Caco-2 (cell line): ENCODE data around the gene CENPU. TPM values are rescaled to one million over a fixed set of nuclear protein-coding genes. Genes with fewer than 3 reads are reported as not detected.

ENCODE experiments used
- BruUV-seq: library from RNA; stranded (reverse); fragments of 400-500 nt; replicated peaks from 2 replicates; lab custom pipeline; 2021; lab: Mats Ljungman, UMichigan
- CTCF ChIA-PET: fragments of 300-600 bp; sonication (Branson Sonifier 250); formaldehyde crosslinking; loops from one replicate; lab custom pipeline; 2022; ENCODE audit warnings: antibody characterized with exemption; lab: Charles Lee
- POLR2A ChIA-PET: fragments of 300-600 bp; sonication (Branson Sonifier 250); formaldehyde crosslinking; loops from one replicate; lab custom pipeline; 2022; ENCODE audit warnings: antibody characterized with exemption; lab: Charles Lee
- DNase-seq, 2 experiments: peaks; one replicate each; pipeline versions ENCODE4 v3.0.0 to v3.0.0-alpha.2; 2020 to 2022
- H3K27me3 ChIP-seq: replicated peaks from 2 replicates; pipeline ENCODE4 v1.6.0; 2011; ENCODE audit warnings: low read length; ENCODE audit not compliant: control insufficient read depth, insufficient read depth
- H3K36me3 ChIP-seq: 2 replicates; pipeline ENCODE4 v1.5.1; 2011; ENCODE audit warnings: low read length; ENCODE audit not compliant: control insufficient read depth, insufficient read depth
- H3K4me1 ChIP-seq: fragments of 250-450 bp; sonication (Bioruptor Pico); 2 replicates; pipeline ENCODE4 v1.5.1; 2020; ENCODE audit warnings: mild to moderate bottlenecking
- H3K4me3 ChIP-seq: 2 replicates; pipeline ENCODE4 v1.5.1; 2011; ENCODE audit warnings: low read depth, mild to moderate bottlenecking, control low read depth, low read length
- H3K9me3 ChIP-seq: fragments of 250-450 bp; sonication (Bioruptor Pico); 2 replicates; pipeline ENCODE4 v1.5.1; 2020; ENCODE audit warnings: mild to moderate bottlenecking, moderate library complexity
- H3K27ac Mint-ChIP-seq: one replicate; pipeline ENCODE4 v1.8.0; 2022; ENCODE audit warnings: mixed read lengths; ENCODE audit not compliant: unreplicated experiment
- H3K27me3 Mint-ChIP-seq: one replicate; pipeline ENCODE4 v1.8.0; 2022; ENCODE audit warnings: mixed read lengths; ENCODE audit not compliant: insufficient read depth, unreplicated experiment
- H3K36me3 Mint-ChIP-seq: one replicate; pipeline ENCODE4 v1.8.0; 2022; ENCODE audit warnings: mild to moderate bottlenecking, mixed read lengths; ENCODE audit not compliant: insufficient read depth, unreplicated experiment
- H3K4me1 Mint-ChIP-seq: one replicate; pipeline ENCODE4 v1.8.0; 2022; ENCODE audit warnings: low read depth, mixed read lengths; ENCODE audit not compliant: unreplicated experiment
- H3K4me3 Mint-ChIP-seq: one replicate; pipeline ENCODE4 v1.8.0; 2022; ENCODE audit warnings: mild to moderate bottlenecking, moderate library complexity, mixed read lengths; ENCODE audit not compliant: unreplicated experiment
- H3K9me3 Mint-ChIP-seq: one replicate; pipeline ENCODE4 v1.8.0; 2022; ENCODE audit warnings: mixed read lengths; ENCODE audit not compliant: unreplicated experiment
- intact Hi-C: fragments of 100-400 bp; cut with micrococcal nuclease; formaldehyde crosslinking; loops from one replicate; pipeline ENCODE4 v1.10.0; 2022; ENCODE audit not compliant: unreplicated experiment
- total RNA-seq: library from RNA; stranded (reverse); gene quantifications from 2 replicates; pipeline ENCODE4 v1.2.3, GENCODE V29; 2022
- TF ChIP-seq, protein P1 (sequence below), 2 experiments: fragments of 200-600 bp in 1 of 2; IDR thresholded peaks; 1 replicate in 1 of 2; 2 replicates in 1 of 2; pipeline versions ENCODE4 v1.5.1 to v1.8.0; 2011 to 2022; ENCODE audit warnings: antibody characterized with exemption in 1 of 2, control low read depth in 1 of 2, inconsistent platforms in 1 of 2, low read depth in 1 of 2, low read length in 1 of 2, mild to moderate bottlenecking in 1 of 2, moderate library complexity in 1 of 2; ENCODE audit not compliant: insufficient read depth in 1 of 2, severe bottlenecking in 1 of 2, unreplicated experiment in 1 of 2

Gene CENPU
- total RNA-seq, 1 experiment from 2014 or later, result 52.0 TPM

DNA sequence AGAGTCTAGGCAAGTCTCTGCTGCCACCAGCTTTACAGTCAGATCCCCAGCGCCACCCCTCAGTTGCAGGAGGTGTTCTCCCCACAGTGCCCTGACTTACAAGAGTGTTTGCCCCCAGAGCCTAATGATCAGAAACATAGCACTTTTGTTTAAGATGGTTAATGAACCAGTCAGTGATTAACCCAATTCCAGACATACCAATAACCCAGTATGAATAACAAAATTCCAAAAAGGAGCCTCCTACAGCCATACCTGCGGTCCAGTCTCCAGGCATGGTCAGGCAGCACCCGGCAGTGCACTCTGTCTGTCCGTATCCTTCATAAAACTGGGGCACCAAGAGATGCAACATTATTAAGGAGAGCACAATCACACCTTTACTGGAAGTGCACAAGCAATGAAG lies 30.7 kb upstream of the CENPU start:
- no peaks in the 10 kb centered on the region for H3K4me1 ChIP-seq
- Mint-ChIP-seq H3K27ac (no peak overlapping the region), H3K36me3 (peaks cover 37% of the 10 kb centered on the region), H3K4me1 (no peaks in the 10 kb centered on the region), H3K4me3 (no peak overlapping the region), H3K9me3 (no peaks in the 10 kb centered on the region), H3K27me3 (no peaks in the 10 kb centered on the region)
- no peak for DNase-seq
- no peaks in the 10 kb centered on the region for H3K9me3 ChIP-seq
- intact Hi-C loops, result no loop called here
- CTCF ChIA-PET, result no interaction called here
- no peaks in the 10 kb centered on the region; the same call in 1 of the 2 replicates for H3K36me3 ChIP-seq
- no peaks in the 10 kb centered on the region for H3K27me3 ChIP-seq
- no TSS peak for BruUV-seq
- TF ChIP-seq, protein P1, sequence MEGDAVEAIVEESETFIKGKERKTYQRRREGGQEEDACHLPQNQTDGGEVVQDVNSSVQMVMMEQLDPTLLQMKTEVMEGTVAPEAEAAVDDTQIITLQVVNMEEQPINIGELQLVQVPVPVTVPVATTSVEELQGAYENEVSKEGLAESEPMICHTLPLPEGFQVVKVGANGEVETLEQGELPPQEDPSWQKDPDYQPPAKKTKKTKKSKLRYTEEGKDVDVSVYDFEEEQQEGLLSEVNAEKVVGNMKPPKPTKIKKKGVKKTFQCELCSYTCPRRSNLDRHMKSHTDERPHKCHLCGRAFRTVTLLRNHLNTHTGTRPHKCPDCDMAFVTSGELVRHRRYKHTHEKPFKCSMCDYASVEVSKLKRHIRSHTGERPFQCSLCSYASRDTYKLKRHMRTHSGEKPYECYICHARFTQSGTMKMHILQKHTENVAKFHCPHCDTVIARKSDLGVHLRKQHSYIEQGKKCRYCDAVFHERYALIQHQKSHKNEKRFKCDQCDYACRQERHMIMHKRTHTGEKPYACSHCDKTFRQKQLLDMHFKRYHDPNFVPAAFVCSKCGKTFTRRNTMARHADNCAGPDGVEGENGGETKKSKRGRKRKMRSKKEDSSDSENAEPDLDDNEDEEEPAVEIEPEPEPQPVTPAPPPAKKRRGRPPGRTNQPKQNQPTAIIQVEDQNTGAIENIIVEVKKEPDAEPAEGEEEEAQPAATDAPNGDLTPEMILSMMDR (IDR thresholded peaks at IDR 0.05; ENCODE audit: insufficient read depth in 1 of 2, low read depth in 1 of 2, low read length in 1 of 2, severe bottlenecking in 1 of 2, unreplicated experiment in 1 of 2), result no peak
- H3K4me3 ChIP-seq, result no peak overlapping the region
- POLR2A ChIA-PET, result no interaction called here

DNA sequence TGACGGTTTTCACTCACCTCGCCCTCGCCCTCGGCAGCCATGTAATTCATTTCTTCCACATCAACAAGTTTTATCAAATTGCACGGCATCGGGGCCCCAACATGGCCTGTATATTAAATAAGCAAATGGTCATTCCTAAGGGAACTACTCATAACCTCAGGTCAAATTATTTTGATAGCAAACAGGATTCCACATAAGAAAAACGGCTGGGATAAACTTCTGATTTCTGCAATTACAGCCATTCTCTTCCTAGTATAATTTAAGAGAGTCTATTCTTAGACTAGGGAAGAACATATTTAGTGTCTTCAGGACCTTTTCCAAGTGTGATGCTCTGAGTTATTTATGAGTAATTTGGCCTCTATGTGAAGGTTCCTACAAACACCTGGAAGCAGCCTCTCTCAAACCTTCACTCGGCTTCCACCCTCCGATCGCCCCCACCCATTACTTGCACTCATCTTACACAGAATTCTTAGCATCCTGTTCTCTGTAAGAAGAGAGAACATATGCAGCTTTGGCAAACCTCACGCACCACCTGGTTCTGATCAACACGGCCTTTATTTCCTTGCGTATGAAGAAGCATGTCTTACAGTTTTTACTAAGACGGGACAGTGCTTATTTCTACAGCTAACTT lies 29.4 kb upstream of the CENPU start:
- ChIA-PET CTCF (no interaction called here), POLR2A (no interaction called here)
- Mint-ChIP-seq H3K27ac (no peak overlapping the region), H3K4me3 (no peak overlapping the region), H3K4me1 (no peaks in the 10 kb centered on the region), H3K27me3 (no peaks in the 10 kb centered on the region), H3K9me3 (no peaks in the 10 kb centered on the region), H3K36me3 (peaks cover 41% of the 10 kb centered on the region)
- intact Hi-C loops, result no loop called here
- H3K36me3 ChIP-seq, result no peaks in the 10 kb centered on the region; the same call in 1 of the 2 replicates
- BruUV-seq, result no TSS peak
- no peaks in the 10 kb centered on the region for H3K27me3 ChIP-seq
- DNase-seq, result no peak
- TF ChIP-seq, protein P1 (IDR thresholded peaks at IDR 0.05; ENCODE audit: insufficient read depth in 1 of 2, low read depth in 1 of 2, low read length in 1 of 2, severe bottlenecking in 1 of 2, unreplicated experiment in 1 of 2), result no peak
- H3K4me1 ChIP-seq, result no peaks in the 10 kb centered on the region
- no peaks in the 10 kb centered on the region for H3K9me3 ChIP-seq
- H3K4me3 ChIP-seq, result no peak overlapping the region

DNA sequence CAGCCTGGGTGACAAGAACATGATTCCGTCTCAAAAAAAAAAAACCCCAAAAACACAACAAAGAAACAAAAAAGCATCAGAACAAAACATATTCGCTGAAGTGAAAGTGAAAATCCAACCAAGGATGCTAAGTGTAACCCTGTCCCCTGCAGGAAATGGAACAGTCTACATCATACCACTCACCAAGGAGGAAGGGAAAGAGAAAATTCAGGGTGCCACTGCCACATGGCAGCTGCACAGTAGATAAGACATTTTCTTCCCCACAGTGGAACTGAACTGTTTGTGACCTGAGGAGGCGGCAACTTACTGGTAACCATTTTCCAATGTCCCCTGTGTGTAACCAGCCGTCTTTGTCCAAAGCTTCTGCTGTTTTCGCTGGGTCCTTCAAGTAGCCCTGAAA lies 28.2 kb upstream of the CENPU start:
- no peaks in the 10 kb centered on the region for H3K9me3 Mint-ChIP-seq
- no TSS peak for BruUV-seq
- CTCF ChIA-PET, result no interaction called here
- H3K27me3 ChIP-seq, result no peaks in the 10 kb centered on the region
- H3K4me1 Mint-ChIP-seq, result no peaks in the 10 kb centered on the region
- H3K4me1 ChIP-seq, result no peaks in the 10 kb centered on the region
- no peaks in the 10 kb centered on the region for H3K9me3 ChIP-seq
- no peak overlapping the region for H3K4me3 ChIP-seq
- H3K36me3 Mint-ChIP-seq, result peaks cover 33% of the 10 kb centered on the region
- intact Hi-C loops, result no loop called here
- no peaks in the 10 kb centered on the region for H3K36me3 ChIP-seq
- no peak for DNase-seq
- no peak overlapping the region for H3K4me3 Mint-ChIP-seq
- H3K27me3 Mint-ChIP-seq, result no peaks in the 10 kb centered on the region
- no peak overlapping the region for H3K27ac Mint-ChIP-seq
- POLR2A ChIA-PET, result no interaction called here
- TF ChIP-seq, protein P1 (IDR thresholded peaks at IDR 0.05; ENCODE audit: insufficient read depth in 1 of 2, low read depth in 1 of 2, low read length in 1 of 2, severe bottlenecking in 1 of 2, unreplicated experiment in 1 of 2), result no peak
